NCI-H524 (cell line): ENCODE data around the gene ZDHHC21.
A peak's percentile ranks its signal among the peaks of the same experiment; 100 is the strongest.

Experiments used
- DNase-seq, 2 experiments: peaks; one replicate each; lab custom pipeline; 2025; lab: John Stamatoyannopoulos, UW

The ZDHHC21 gene

GRCh38 chr9:14616188-14616982, 76.8 kb downstream of the ZDHHC21 start:
- peak in 1 of 2 experiments; percentile 50 for DNase-seq

GRCh38 chr9:14608540-14608939, 84.7 kb downstream of the ZDHHC21 start:
- no peak for DNase-seq

- no peak for DNase-seq
Observed at GRCh38 chr9:14597171-14597799, 95.9 kb downstream of the ZDHHC21 start.

- no peak for DNase-seq
Observed at GRCh38 chr9:14593406-14593805, 99.8 kb downstream of the ZDHHC21 start.

- no peak for DNase-seq
Observed at GRCh38 chr9:14591411-14591810, 101.8 kb downstream of the ZDHHC21 start.

- no peak for DNase-seq
Observed at GRCh38 chr9:14585730-14586473, 107.3 kb downstream of the ZDHHC21 start.

GRCh38 chr9:14584571-14584970, 108.7 kb downstream of the ZDHHC21 start:
- no peak for DNase-seq

- no peak for DNase-seq
Observed at GRCh38 chr9:14578030-14578429, 115.2 kb downstream of the ZDHHC21 start.

GRCh38 chr9:14574173-14574572, 119.1 kb downstream of the ZDHHC21 start:
- no peak for DNase-seq

- DNase-seq, result no peak
Observed at GRCh38 chr9:14573319-14573718, 119.9 kb downstream of the ZDHHC21 start.

- peak; percentile 28 to 67 for DNase-seq
Observed at GRCh38 chr9:14565352-14566016, 127.7 kb downstream of the ZDHHC21 start.

GRCh38 chr9:14563902-14564624, 129.2 kb downstream of the ZDHHC21 start:
- DNase-seq, result peak; percentile 82 to 89

GRCh38 chr9:14561929-14562405, 131.3 kb downstream of the ZDHHC21 start:
- no peak for DNase-seq
